H1 (cell line): ENCODE data around the gene GRM1. TPM values are rescaled to one million over a fixed set of nuclear protein-coding genes. Genes with fewer than 3 reads are reported as not detected.

Experiments used
- CTCF ChIA-PET: fragments of 300-600 bp; sonication (Branson Sonifier 250); formaldehyde crosslinking; loops from one replicate; lab custom pipeline; 2021; ENCODE audit not compliant: partially characterized antibody; lab: Charles Lee
- POLR2A ChIA-PET: fragments of 300-600 bp; sonication (Branson Sonifier 250); formaldehyde crosslinking; loops from one replicate; lab custom pipeline; 2021; ENCODE audit warnings: inconsistent platforms; ENCODE audit not compliant: partially characterized antibody; lab: Charles Lee
- DNase-seq, 2 experiments: peaks; one replicate each; pipeline versions ENCODE4 v3.0.0 to v3.0.0-alpha.2; 2010 to 2022; ENCODE audit warnings: low spot score in 2 of 2, low read depth in 1 of 2, mixed read lengths in 1 of 2
- FAIRE-seq: peaks from 2 replicates; lab custom pipeline; 2011; peaks lifted over from hg19 to GRCh38; lab: Jason Lieb, UNC
- H2AFZ ChIP-seq: 2 replicates; pipeline ENCODE4 v1.8.1; 2012; ENCODE audit warnings: low read length, inconsistent platforms
- H2AK5ac ChIP-seq: 2 replicates; pipeline ENCODE4 v1.6.1; 2013; ENCODE audit warnings: low read depth, low read length
- H2BK120ac ChIP-seq: replicated peaks from 2 replicates; pipeline ENCODE3; 2013; ENCODE audit warnings: low read depth, low read length, inconsistent platforms
- H2BK12ac ChIP-seq: 2 replicates; pipeline ENCODE4 v1.6.1; 2013; ENCODE audit warnings: low read depth, low read length
- H2BK15ac ChIP-seq: 2 replicates; pipeline ENCODE4 v1.6.1; 2013; ENCODE audit warnings: low read length
- H2BK20ac ChIP-seq: 2 replicates; pipeline ENCODE4 v1.6.1; 2013; ENCODE audit warnings: low read length
- H2BK5ac ChIP-seq: 2 replicates; pipeline ENCODE4 v1.6.1; 2013; ENCODE audit warnings: low read depth, low read length
- H3K14ac ChIP-seq: 2 replicates; pipeline ENCODE4 v1.6.1; 2013; ENCODE audit warnings: inconsistent platforms; ENCODE audit not compliant: insufficient read length
- H3K18ac ChIP-seq: 2 replicates; pipeline ENCODE4 v1.6.1; 2013; ENCODE audit warnings: low read length; ENCODE audit errors: extremely low read depth
- H3K23ac ChIP-seq: 2 replicates; pipeline ENCODE4 v1.6.1; 2013; ENCODE audit warnings: inconsistent platforms; ENCODE audit not compliant: insufficient read length
- H3K23me2 ChIP-seq: 2 replicates; pipeline ENCODE4 v1.6.1; 2013; ENCODE audit warnings: low read depth, low read length
- H3K27ac ChIP-seq: 2 replicates; pipeline ENCODE4 v1.6.1; 2011; ENCODE audit warnings: low read depth, low read length, inconsistent platforms
- H3K27me3 ChIP-seq, 4 experiments: replicated peaks in 1 of 4; 1 replicate in 1 of 4; 2 replicates in 3 of 4; pipeline versions ENCODE4 v1.6.1 to v1.8.1; 2011 to 2013; ENCODE audit warnings: low read length in 3 of 4, mild to moderate bottlenecking in 3 of 4, inconsistent platforms in 2 of 4, mixed read lengths in 2 of 4, moderate library complexity in 1 of 4; ENCODE audit not compliant: control insufficient read depth in 3 of 4, insufficient read depth in 3 of 4; ENCODE audit errors: extremely low read depth in 1 of 4
- H3K36me3 ChIP-seq, 4 experiments: 2 replicates each; pipeline versions ENCODE4 v1.6.1 to v1.8.1; 2011 to 2013; ENCODE audit warnings: mild to moderate bottlenecking in 4 of 4, low read length in 3 of 4, moderate library complexity in 2 of 4, control low read depth in 1 of 4, inconsistent platforms in 1 of 4; ENCODE audit not compliant: insufficient read depth in 4 of 4, control insufficient read depth in 2 of 4
- H3K4ac ChIP-seq: replicated peaks from 2 replicates; pipeline ENCODE3; 2013; ENCODE audit warnings: low read length, low read depth, mixed read lengths, inconsistent platforms; ENCODE audit not compliant: insufficient read length
- H3K4me1 ChIP-seq, 4 experiments: replicated peaks in 1 of 4; 1 replicate in 1 of 4; 2 replicates in 3 of 4; pipeline versions ENCODE4 v1.6.1 to v1.8.1; 2011 to 2013; ENCODE audit warnings: low read length in 3 of 4, inconsistent platforms in 2 of 4, mixed read lengths in 1 of 4; ENCODE audit not compliant: insufficient read depth in 4 of 4, control insufficient read depth in 3 of 4
- H3K4me2 ChIP-seq, 2 experiments: 2 replicates each; pipeline versions ENCODE4 v1.6.1 to v1.8.1; 2011 to 2013; ENCODE audit warnings: low read depth in 2 of 2, low read length in 2 of 2, control low read depth in 1 of 2, inconsistent platforms in 1 of 2, mild to moderate bottlenecking in 1 of 2; ENCODE audit not compliant: insufficient read depth in 1 of 2
- H3K4me3 ChIP-seq, 4 experiments: fragments of 200-600, 300-600 bp in 1 of 4; sonication (generic), shearing (Covaris generic), sonication (Bioruptor Twin) in 1 of 4; 2 replicates each; pipeline versions ENCODE4 v1.5.1 to v1.8.1; 2011 to 2016; ENCODE audit warnings: low read length in 4 of 4, low read depth in 3 of 4, control low read depth in 2 of 4, inconsistent platforms in 2 of 4, mild to moderate bottlenecking in 2 of 4, mixed read lengths in 1 of 4, moderate library complexity in 1 of 4; ENCODE audit not compliant: insufficient read depth in 2 of 4; ENCODE audit errors: extremely low read depth in 1 of 4
- H3K56ac ChIP-seq: replicated peaks from 2 replicates; pipeline ENCODE3; 2013; ENCODE audit warnings: low read depth, mild to moderate bottlenecking, mixed read lengths, low read length, inconsistent platforms; ENCODE audit not compliant: insufficient read length
- H3K79me1 ChIP-seq: 2 replicates; pipeline ENCODE4 v1.6.1; 2013; ENCODE audit warnings: low read depth, low read length, control low read depth
- H3K79me2 ChIP-seq, 2 experiments: 2 replicates each; pipeline versions ENCODE4 v1.6.1 to v1.8.1; 2012 to 2013; ENCODE audit warnings: low read length in 2 of 2, mild to moderate bottlenecking in 2 of 2, inconsistent platforms in 1 of 2; ENCODE audit not compliant: insufficient read depth in 2 of 2, control insufficient read depth in 1 of 2
- H3K9ac ChIP-seq, 4 experiments: replicated peaks in 1 of 4; 1 replicate in 1 of 4; 2 replicates in 3 of 4; pipeline versions ENCODE4 v1.6.1 to v1.8.1; 2011 to 2013; ENCODE audit warnings: low read depth in 3 of 4, low read length in 3 of 4, control low read depth in 2 of 4, mild to moderate bottlenecking in 2 of 4, moderate library complexity in 2 of 4, inconsistent platforms in 1 of 4; ENCODE audit errors: extremely low read depth in 1 of 4
- H3K9me3 ChIP-seq, 2 experiments: 2 replicates each; pipeline versions ENCODE4 v1.6.1 to v1.8.1; 2012 to 2013; ENCODE audit warnings: mild to moderate bottlenecking in 2 of 2, moderate library complexity in 2 of 2, control low read depth in 1 of 2, inconsistent platforms in 1 of 2, low read depth in 1 of 2, low read length in 1 of 2, mixed read lengths in 1 of 2; ENCODE audit not compliant: insufficient read depth in 2 of 2
- H4K20me1 ChIP-seq, 2 experiments: replicated peaks in 1 of 2; 2 replicates each; pipeline versions ENCODE3 to v1.8.1; 2011 to 2013; ENCODE audit warnings: inconsistent platforms in 2 of 2, low read length in 2 of 2, mild to moderate bottlenecking in 1 of 2; ENCODE audit not compliant: insufficient read depth in 2 of 2, control insufficient read depth in 1 of 2
- H4K5ac ChIP-seq: 2 replicates; pipeline ENCODE4 v1.6.1; 2013; ENCODE audit warnings: low read length, low read depth, mixed read lengths, inconsistent platforms; ENCODE audit not compliant: insufficient read length
- H4K8ac ChIP-seq: 2 replicates; pipeline ENCODE4 v1.8.0; 2013; ENCODE audit warnings: mild to moderate bottlenecking, moderate library complexity, low read length, inconsistent platforms; ENCODE audit not compliant: insufficient read depth; ENCODE audit errors: extremely low read depth
- H4K91ac ChIP-seq: replicated peaks from 2 replicates; pipeline ENCODE3; 2013; ENCODE audit warnings: low read length, mixed read lengths, inconsistent platforms; ENCODE audit not compliant: insufficient read length
- CHD1 ChIP-seq: IDR thresholded peaks from 2 replicates; pipeline ENCODE4 v1.6.1; 2012; ENCODE audit warnings: low read depth, low read length, improper control_type of control experiment
- FOSL1 ChIP-seq: IDR thresholded peaks from 2 replicates; pipeline ENCODE4 v1.6.1; 2011; ENCODE audit warnings: mild to moderate bottlenecking, low read depth, low read length, moderate library complexity; ENCODE audit not compliant: insufficient read depth
- JUND ChIP-seq: IDR thresholded peaks from 2 replicates; pipeline ENCODE4 v1.6.1; 2011; ENCODE audit warnings: mild to moderate bottlenecking, improper control_type of control experiment, low read length
- POLR2A ChIP-seq, 2 experiments: IDR thresholded peaks; 1 replicate in 1 of 2; 2 replicates in 1 of 2; pipeline ENCODE4 v1.6.1; 2011; ENCODE audit warnings: low read depth in 2 of 2, low read length in 2 of 2, mild to moderate bottlenecking in 2 of 2; ENCODE audit errors: control extremely low read depth in 1 of 2
- SAP30 ChIP-seq: fragments of 300-600 bp; sonication (generic); IDR thresholded peaks from 2 replicates; pipeline ENCODE4 v1.7.1; 2012; ENCODE audit warnings: low read length, moderate library complexity, mild to moderate bottlenecking, inconsistent platforms; ENCODE audit not compliant: insufficient read depth, insufficient replicate concordance
- TAF1 ChIP-seq: IDR thresholded peaks from 2 replicates; pipeline ENCODE4 v1.6.1; 2011; ENCODE audit warnings: mild to moderate bottlenecking, low read depth, low read length
- TEAD4 ChIP-seq: IDR thresholded peaks from 2 replicates; pipeline ENCODE4 v1.6.1; 2012; ENCODE audit warnings: low read depth, low read length, inconsistent platforms, mixed read lengths
- YY1 ChIP-seq: IDR thresholded peaks from 2 replicates; pipeline ENCODE4 v1.6.1; 2011; ENCODE audit warnings: low read depth, mild to moderate bottlenecking, low read length
- ZNF274 ChIP-seq: IDR thresholded peaks from 2 replicates; pipeline ENCODE4 v1.7.0; 2012; ENCODE audit warnings: low read length, borderline replicate concordance; ENCODE audit errors: extremely low read depth
- WGBS, 2 experiments: shearing (Covaris generic) in 1 of 2; methylation state at CpG; one replicate each; pipeline versions ENCODE4 v1.1.6 to v1.1.7; 2013 to 2015; ENCODE audit warnings: low lambda C conversion rate in 2 of 2, mixed read lengths in 2 of 2, inconsistent platforms in 1 of 2, low coverage in 1 of 2, missing lambda C conversion rate in 1 of 2; ENCODE audit not compliant: insufficient replicate concordance in 2 of 2, insufficient coverage in 1 of 2, insufficient read length in 1 of 2; ENCODE audit errors: extremely low coverage in 1 of 2, missing lambda C conversion rate in 1 of 2; 5-methylcytosine and 5-hydroxymethylcytosine counted together
- polyA plus RNA-seq, 7 experiments: library from polyadenylated mRNA; depleted of rRNA in 3 of 7; stranded (reverse) in 5 of 7; unstranded in 2 of 7; fragments of >200 nt in 5 of 7; fragments of 200-250 nt in 2 of 7; gene quantifications; 1 replicate in 5 of 7; 2 replicates in 1 of 7; 4 replicates in 1 of 7; pipeline versions ENCODE4 v1.2.1 to v1.2.3, GENCODE V29; 2011 to 2013; ENCODE audit warnings: missing spikeins in 2 of 7, mixed read lengths in 2 of 7
- total RNA-seq: library from RNA; stranded (reverse); fragmentation: NEBNext Ultra II Directional; extraction: Animal tissue kit (Norgen Biotek cat#: 25700); gene quantifications from 2 replicates; pipeline ENCODE4 v1.2.1, GENCODE V29; 2021

The GRM1 gene
- total and polyA plus RNA-seq, 2 of the 8 experiments (the other 6 are each of a cell fraction or from before 2014, with no cell fraction given), result 0.15 to 1.3 TPM

DNA sequence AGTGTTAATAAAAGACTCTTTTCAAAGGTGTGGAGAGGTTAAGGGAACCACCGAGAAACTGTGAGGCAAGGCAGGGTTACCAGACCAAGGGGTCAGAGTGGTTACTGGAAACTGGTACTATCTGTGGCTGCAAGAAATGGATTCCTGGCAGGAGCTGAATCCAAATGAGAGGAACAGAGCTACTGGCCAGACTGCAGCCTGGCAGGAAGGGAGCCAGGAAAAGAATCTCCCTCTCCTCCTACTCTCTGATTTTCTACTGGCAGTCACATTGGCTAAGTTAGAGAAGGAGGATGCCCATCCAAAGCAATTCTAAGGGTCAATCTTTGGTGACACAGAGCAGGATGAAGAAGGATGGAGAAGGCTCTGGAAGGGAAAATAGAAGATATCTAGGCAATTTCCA lies 211.5 kb downstream of the GRM1 start:
- CTCF ChIA-PET, result no interaction called here
- no peak for FAIRE-seq
- WGBS, 2 experiments, result 91% methylated on average over 1 of the region's 1 CpG; no CpG with 5 or more reads in 1 of the 2 experiments

More for the DNA sequence above, 211.5 kb downstream of the GRM1 start:
- Histone ChIP-seq H2BK20ac (no peak overlapping the region), H2BK5ac (no peak overlapping the region), H3K79me2 (no peaks in the 10 kb centered on the region), H3K27me3 (no peaks in the 10 kb centered on the region), H3K14ac (no peak overlapping the region), H2BK120ac (no peak overlapping the region), H3K23me2 (no peaks in the 10 kb centered on the region), H2BK12ac (no peak overlapping the region), H4K20me1 (no peaks in the 10 kb centered on the region), H3K4me3 (no peak overlapping the region), H3K4me1 (no peaks in the 10 kb centered on the region), H3K56ac (no peak overlapping the region), H3K4ac (no peak overlapping the region), H3K9me3 (peaks cover 0 to 5% of the 10 kb centered on the region in 2 experiments; a peak in 2 of 4 replicates), H3K23ac (no peak overlapping the region), H4K91ac (no peak overlapping the region), H2BK15ac (no peak overlapping the region), H4K5ac (no peak overlapping the region), H3K9ac (no peak overlapping the region), H3K36me3 (no peaks in the 10 kb centered on the region), H4K8ac (no peak overlapping the region), H3K4me2 (no peak overlapping the region)
- POLR2A ChIA-PET, result no interaction called here
- DNase-seq, result no peak
- TF ChIP-seq SAP30 (no peak), TAF1 (no peak), YY1 (no peak), FOSL1 (no peak), CHD1 (no peak), JUND (no peak), ZNF274 (no peak), TEAD4 (no peak), POLR2A (IDR thresholded peaks at IDR 0.05; ENCODE audit: control extremely low read depth in 1 of 2, low read depth in 2 of 2, low read length in 2 of 2) (no peak)
- TF ChIP-seq, all 59 proteins: peak for 0
- no peak overlapping the region for H2AFZ ChIP-seq
- no peak overlapping the region for H3K27ac ChIP-seq
- H3K79me1 ChIP-seq, result no peaks in the 10 kb centered on the region
- H3K18ac ChIP-seq, result no peak overlapping the region
- H2AK5ac ChIP-seq, result no peak overlapping the region
